SU-DHL-6 (cell line): ENCODE measurements around the gene PIGO.

ENCODE experiments used
- H2AFZ ChIP-seq: fragments of 200-600 bp; sonication (generic); 2 replicates; pipeline ENCODE4 v1.6.1; 2014; ENCODE audit warnings: low read depth, mild to moderate bottlenecking, moderate library complexity, mixed read lengths, antibody characterized with exemption, low read length; ENCODE audit not compliant: severe bottlenecking
- H3F3A ChIP-seq: fragments of 200-600 bp; shearing (Covaris generic); 2 replicates; pipeline ENCODE4 v1.6.0; 2016; ENCODE audit warnings: antibody characterized with exemption, mild to moderate bottlenecking; ENCODE audit not compliant: insufficient read depth
- H3K27ac ChIP-seq: fragments of 200-600 bp; sonication (generic); 2 replicates; pipeline ENCODE4 v1.5.1; 2016; ENCODE audit warnings: low read depth, mild to moderate bottlenecking, low read length, moderate library complexity, mixed read lengths
- H3K27me3 ChIP-seq: fragments of 200-600 bp; sonication (generic), shearing (Covaris generic); 2 replicates; pipeline ENCODE4 v1.6.0; 2014; ENCODE audit warnings: mild to moderate bottlenecking, low read length
- H3K36me3 ChIP-seq: fragments of 200-600 bp; sonication (generic); 2 replicates; pipeline ENCODE4 v1.6.1; 2014; ENCODE audit warnings: mild to moderate bottlenecking, low read length, mixed read lengths
- H3K4me2 ChIP-seq: fragments of 300-600, 200-600 bp; shearing (Covaris generic), sonication (generic); 2 replicates; pipeline ENCODE4 v1.6.0; 2014; ENCODE audit warnings: low read length, low read depth, mild to moderate bottlenecking; ENCODE audit not compliant: poor library complexity, severe bottlenecking
- H3K4me3 ChIP-seq: fragments of 200-600 bp; sonication (generic); 2 replicates; pipeline ENCODE4 v1.5.1; 2014; ENCODE audit warnings: antibody characterized with exemption, low read length, mild to moderate bottlenecking, mixed read lengths; ENCODE audit not compliant: insufficient read depth, poor library complexity, severe bottlenecking
- H3K79me2 ChIP-seq: fragments of 200-600 bp; sonication (generic); 2 replicates; pipeline ENCODE4 v1.6.1; 2014; ENCODE audit warnings: mild to moderate bottlenecking, low read length, moderate library complexity; ENCODE audit not compliant: insufficient read depth
- H3K9ac ChIP-seq: fragments of 200-600 bp; sonication (generic); 2 replicates; pipeline ENCODE4 v1.7.0; 2014; ENCODE audit warnings: mild to moderate bottlenecking, low read length
- H3K9me2 ChIP-seq: fragments of 200-600 bp; sonication (generic); replicated peaks from 2 replicates; pipeline ENCODE4 v1.6.1; 2014; ENCODE audit warnings: low read length; ENCODE audit not compliant: insufficient read depth
- H3K9me3 ChIP-seq: fragments of 200-600 bp; sonication (generic); 2 replicates; pipeline ENCODE4 v1.6.1; 2014; ENCODE audit warnings: low read length, mixed read lengths; ENCODE audit not compliant: insufficient read depth
- H4K20me1 ChIP-seq: fragments of 200-600 bp; sonication (generic); 2 replicates; pipeline ENCODE4 v1.6.1; 2014; ENCODE audit warnings: low read depth, mild to moderate bottlenecking, antibody characterized with exemption, low read length, moderate library complexity, mixed read lengths
- EZH2phosphoT487 ChIP-seq: fragments of 200-600 bp; sonication (generic), shearing (Covaris generic); conservative IDR thresholded peaks from 2 replicates; pipeline ENCODE4 v1.6.1; 2018; ENCODE audit warnings: mild to moderate bottlenecking, antibody characterized with exemption, low read length, moderate library complexity, mixed read lengths
- TF ChIP-seq, protein P1 (sequence below): fragments of 200-600 bp; sonication (generic); IDR thresholded peaks from one replicate; pipeline ENCODE4 v1.5.1; 2017; ENCODE audit warnings: antibody characterized with exemption, mild to moderate bottlenecking, low read length, moderate library complexity; ENCODE audit not compliant: insufficient read depth, poor library complexity, severe bottlenecking

PIGO gene

GRCh38 chr9:35079041-35079425 is 17.4 kb downstream of the PIGO start:
- peak overlapping the region; percentile 91 for H3K4me2 ChIP-seq
- H3K9ac ChIP-seq: peak overlapping the region; percentile 80
- H3K9me3 ChIP-seq: no peaks in the 10 kb centered on the region
- H2AFZ ChIP-seq: peak overlapping the region; percentile 94
- no peaks in the 10 kb centered on the region for H3K36me3 ChIP-seq
- 0 out of 2 replicates have a peak, but pooled peaks cover 6% of the 10 kb centered on the region for H3F3A ChIP-seq
- H3K4me3 ChIP-seq: peak overlapping the region; percentile 78
- H4K20me1 ChIP-seq: no peaks in the 10 kb centered on the region
- TF ChIP-seq, protein P1, sequence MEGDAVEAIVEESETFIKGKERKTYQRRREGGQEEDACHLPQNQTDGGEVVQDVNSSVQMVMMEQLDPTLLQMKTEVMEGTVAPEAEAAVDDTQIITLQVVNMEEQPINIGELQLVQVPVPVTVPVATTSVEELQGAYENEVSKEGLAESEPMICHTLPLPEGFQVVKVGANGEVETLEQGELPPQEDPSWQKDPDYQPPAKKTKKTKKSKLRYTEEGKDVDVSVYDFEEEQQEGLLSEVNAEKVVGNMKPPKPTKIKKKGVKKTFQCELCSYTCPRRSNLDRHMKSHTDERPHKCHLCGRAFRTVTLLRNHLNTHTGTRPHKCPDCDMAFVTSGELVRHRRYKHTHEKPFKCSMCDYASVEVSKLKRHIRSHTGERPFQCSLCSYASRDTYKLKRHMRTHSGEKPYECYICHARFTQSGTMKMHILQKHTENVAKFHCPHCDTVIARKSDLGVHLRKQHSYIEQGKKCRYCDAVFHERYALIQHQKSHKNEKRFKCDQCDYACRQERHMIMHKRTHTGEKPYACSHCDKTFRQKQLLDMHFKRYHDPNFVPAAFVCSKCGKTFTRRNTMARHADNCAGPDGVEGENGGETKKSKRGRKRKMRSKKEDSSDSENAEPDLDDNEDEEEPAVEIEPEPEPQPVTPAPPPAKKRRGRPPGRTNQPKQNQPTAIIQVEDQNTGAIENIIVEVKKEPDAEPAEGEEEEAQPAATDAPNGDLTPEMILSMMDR: no peak
- no peaks in the 10 kb centered on the region for H3K9me2 ChIP-seq
- H3K79me2 ChIP-seq: peaks cover 23% of the 10 kb centered on the region
- no peaks in the 10 kb centered on the region for H3K27me3 ChIP-seq
- H3K27ac ChIP-seq: peak overlapping the region; percentile 81

DNA sequence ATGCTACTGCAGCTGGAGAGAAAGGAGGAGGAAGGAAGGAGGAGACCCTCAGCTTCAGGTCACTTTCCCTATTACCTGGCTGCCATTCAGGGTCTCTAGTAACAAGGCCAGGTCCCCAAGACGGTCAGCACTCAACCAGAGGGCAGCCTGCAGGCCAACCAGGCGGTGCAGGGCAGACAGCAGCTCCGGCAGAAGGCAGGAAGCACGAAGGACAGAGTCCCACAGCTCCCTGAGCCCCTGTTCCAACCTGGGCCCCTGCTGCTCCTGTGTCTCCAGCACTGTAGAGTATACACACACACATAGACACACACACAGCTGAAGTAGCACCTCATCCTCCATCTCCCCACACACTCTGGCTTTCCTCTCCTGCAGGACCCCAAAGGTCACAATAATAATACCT is 18.3 kb downstream of the PIGO start:
- H3K27me3 ChIP-seq: no peaks in the 10 kb centered on the region
- peak overlapping the region; percentile 91 for H3K4me2 ChIP-seq
- peaks cover 14% of the 10 kb centered on the region for H3F3A ChIP-seq
- H3K36me3 ChIP-seq: no peaks in the 10 kb centered on the region
- H2AFZ ChIP-seq: no peak overlapping the region
- H3K9me3 ChIP-seq: no peaks in the 10 kb centered on the region
- H3K79me2 ChIP-seq: peaks cover 23% of the 10 kb centered on the region
- peak overlapping the region; percentile 81; the same call in 1 of the 2 replicates for H3K27ac ChIP-seq
- peak overlapping the region; percentile 80 for H3K9ac ChIP-seq
- no peak for TF ChIP-seq EZH2phosphoT487
- TF ChIP-seq, protein P1: no peak
- peak overlapping the region; percentile 78 for H3K4me3 ChIP-seq
- H4K20me1 ChIP-seq: no peaks in the 10 kb centered on the region
- no peaks in the 10 kb centered on the region for H3K9me2 ChIP-seq

- Histone ChIP-seq H2AFZ (no peak overlapping the region), H3K4me3 (no peak overlapping the region), H3K9me2 (no peaks in the 10 kb centered on the region), H3K4me2 (no peak overlapping the region), H3K36me3 (no peaks in the 10 kb centered on the region), H3K9me3 (no peaks in the 10 kb centered on the region), H3K79me2 (peaks cover 23% of the 10 kb centered on the region), H4K20me1 (no peaks in the 10 kb centered on the region), H3K9ac (no peak overlapping the region), H3K27ac (no peak overlapping the region), H3K27me3 (no peaks in the 10 kb centered on the region), H3F3A (peaks cover 16% of the 10 kb centered on the region)
- TF ChIP-seq, protein P1: no peak
- TF ChIP-seq EZH2phosphoT487: no peak
These were observed 19.5 kb downstream of the PIGO start for GRCh38 chr9:35076848-35077247.
